ENCODE results near the gene COX4I1.

- no peak for TF ChIP-seq CTCF (IDR thresholded peaks at IDR 0.05; ENCODE audit: borderline replicate concordance, extremely low read depth, low read length, poor library complexity, severe bottlenecking)
- TF ChIP-seq EZH2 (IDR thresholded peaks at IDR 0.05; ENCODE audit: borderline replicate concordance, low read depth, low read length, severe bottlenecking) = no peak
These were observed 2.9 kb upstream of the COX4I1 start for GRCh38 chr16:85796599-85796998.

Data from DND-41 (cell line).